SK-N-MC (cell line): ENCODE results near the gene ACO2.

Source experiments
- EZH2 ChIP-seq: fragments of 200-600 bp; sonication (generic); IDR thresholded peaks from one replicate; pipeline ENCODE4 v1.6.1; 2017; ENCODE audit warnings: antibody characterized with exemption
- FOXP2 ChIP-seq: optimal IDR thresholded peaks from 2 replicates; pipeline ENCODE3; 2011; ENCODE audit warnings: mild to moderate bottlenecking, moderate library complexity; ENCODE audit not compliant: insufficient read depth; ENCODE audit errors: extremely low read length, control extremely low read depth
- POLR2AphosphoS5 ChIP-seq: IDR thresholded peaks from 2 replicates; pipeline ENCODE4 v1.6.1; 2012; ENCODE audit warnings: mild to moderate bottlenecking, low read depth, low read length, borderline replicate concordance

- TF ChIP-seq POLR2AphosphoS5 = no peak
- no peak for TF ChIP-seq EZH2
- no peak for TF ChIP-seq FOXP2
Measured at GRCh38 chr22:41478891-41479521, 10.1 kb downstream of the ACO2 start.
